ENCODE data around the gene GLIS1.

- TF ChIP-seq SP1 (IDR thresholded peaks at IDR 0.05) = no peak
- no peak for TF ChIP-seq FOXK2 (IDR thresholded peaks at IDR 0.05)
- TF ChIP-seq ELF4 (IDR thresholded peaks at IDR 0.05) = no peak
- no peak for TF ChIP-seq TARDBP (IDR thresholded peaks at IDR 0.05)
- no peak for TF ChIP-seq SUZ12 (IDR thresholded peaks at IDR 0.05)
- TF ChIP-seq CTBP1 (IDR thresholded peaks at IDR 0.05; ENCODE audit: borderline replicate concordance) = no peak
- no peak for TF ChIP-seq BHLHE40 (IDR thresholded peaks at IDR 0.05; ENCODE audit: borderline replicate concordance)
- TF ChIP-seq, protein P1, sequence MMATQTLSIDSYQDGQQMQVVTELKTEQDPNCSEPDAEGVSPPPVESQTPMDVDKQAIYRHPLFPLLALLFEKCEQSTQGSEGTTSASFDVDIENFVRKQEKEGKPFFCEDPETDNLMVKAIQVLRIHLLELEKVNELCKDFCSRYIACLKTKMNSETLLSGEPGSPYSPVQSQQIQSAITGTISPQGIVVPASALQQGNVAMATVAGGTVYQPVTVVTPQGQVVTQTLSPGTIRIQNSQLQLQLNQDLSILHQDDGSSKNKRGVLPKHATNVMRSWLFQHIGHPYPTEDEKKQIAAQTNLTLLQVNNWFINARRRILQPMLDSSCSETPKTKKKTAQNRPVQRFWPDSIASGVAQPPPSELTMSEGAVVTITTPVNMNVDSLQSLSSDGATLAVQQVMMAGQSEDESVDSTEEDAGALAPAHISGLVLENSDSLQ (IDR thresholded peaks at IDR 0.05) = no peak
- no peak for TF ChIP-seq FOXA1 (IDR thresholded peaks at IDR 0.05)
- TF ChIP-seq ARNT (IDR thresholded peaks at IDR 0.05) = no peak
Measured at GRCh38 chr1:53617382-53617781, 121.6 kb downstream of the GLIS1 start.
